Thyroid gland (tissue), 4 donors: ENCODE data around the gene DUSP12.

Source experiments
- POLR2A ChIP-seq, 2 donors: fragments of 450-650 bp; IDR thresholded peaks; one replicate each; pipeline ENCODE4 v1.6.1; 2017; ENCODE audit warnings: antibody characterized with exemption in 2 of 2, mild to moderate bottlenecking in 2 of 2, moderate library complexity in 1 of 2
- TF ChIP-seq, protein P1 (sequence below), 6 experiments: fragments of 200-600 bp in 3 of 6; fragments of 450-650 bp in 3 of 6; sonication (generic) in 3 of 6; IDR thresholded peaks; one replicate each; pipeline ENCODE4 v1.5.1; 2016 to 2019; ENCODE audit warnings: antibody characterized with exemption in 6 of 6, mild to moderate bottlenecking in 2 of 6, inconsistent platforms in 1 of 6, moderate library complexity in 1 of 6

DNA sequence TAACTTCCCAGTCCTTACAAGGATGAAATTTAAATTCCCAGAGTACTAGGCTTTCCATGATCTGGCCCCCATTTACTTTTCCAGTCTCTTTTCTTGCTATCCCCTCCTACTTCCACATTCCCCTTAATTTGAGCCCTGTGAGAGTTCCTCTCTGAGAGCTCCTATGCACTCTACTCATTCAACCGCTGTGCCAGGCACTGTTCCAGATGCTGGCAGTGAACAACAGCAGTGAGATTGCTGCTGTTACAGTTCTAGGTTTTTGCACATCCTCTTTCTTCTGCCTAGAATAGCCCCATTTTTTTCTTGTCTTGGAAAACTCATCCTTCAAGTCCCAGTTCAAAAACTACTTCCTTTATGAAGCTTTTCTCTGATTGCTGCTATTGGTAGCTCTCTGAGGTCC, 35.4 kb downstream of the DUSP12 start:
- TF ChIP-seq POLR2A (IDR thresholded peaks at IDR 0.05) = no peak
- TF ChIP-seq, protein P1, sequence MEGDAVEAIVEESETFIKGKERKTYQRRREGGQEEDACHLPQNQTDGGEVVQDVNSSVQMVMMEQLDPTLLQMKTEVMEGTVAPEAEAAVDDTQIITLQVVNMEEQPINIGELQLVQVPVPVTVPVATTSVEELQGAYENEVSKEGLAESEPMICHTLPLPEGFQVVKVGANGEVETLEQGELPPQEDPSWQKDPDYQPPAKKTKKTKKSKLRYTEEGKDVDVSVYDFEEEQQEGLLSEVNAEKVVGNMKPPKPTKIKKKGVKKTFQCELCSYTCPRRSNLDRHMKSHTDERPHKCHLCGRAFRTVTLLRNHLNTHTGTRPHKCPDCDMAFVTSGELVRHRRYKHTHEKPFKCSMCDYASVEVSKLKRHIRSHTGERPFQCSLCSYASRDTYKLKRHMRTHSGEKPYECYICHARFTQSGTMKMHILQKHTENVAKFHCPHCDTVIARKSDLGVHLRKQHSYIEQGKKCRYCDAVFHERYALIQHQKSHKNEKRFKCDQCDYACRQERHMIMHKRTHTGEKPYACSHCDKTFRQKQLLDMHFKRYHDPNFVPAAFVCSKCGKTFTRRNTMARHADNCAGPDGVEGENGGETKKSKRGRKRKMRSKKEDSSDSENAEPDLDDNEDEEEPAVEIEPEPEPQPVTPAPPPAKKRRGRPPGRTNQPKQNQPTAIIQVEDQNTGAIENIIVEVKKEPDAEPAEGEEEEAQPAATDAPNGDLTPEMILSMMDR (IDR thresholded peaks at IDR 0.05) = no peak
